GM18526 (cell line): ENCODE results near the gene CCNL1.

Experiments used
- POLR2A ChIP-seq: IDR thresholded peaks from 3 replicates; pipeline ENCODE4 v1.6.1; 2011; ENCODE audit not compliant: insufficient read length; ENCODE audit errors: extremely low read depth

The CCNL1 gene

DNA sequence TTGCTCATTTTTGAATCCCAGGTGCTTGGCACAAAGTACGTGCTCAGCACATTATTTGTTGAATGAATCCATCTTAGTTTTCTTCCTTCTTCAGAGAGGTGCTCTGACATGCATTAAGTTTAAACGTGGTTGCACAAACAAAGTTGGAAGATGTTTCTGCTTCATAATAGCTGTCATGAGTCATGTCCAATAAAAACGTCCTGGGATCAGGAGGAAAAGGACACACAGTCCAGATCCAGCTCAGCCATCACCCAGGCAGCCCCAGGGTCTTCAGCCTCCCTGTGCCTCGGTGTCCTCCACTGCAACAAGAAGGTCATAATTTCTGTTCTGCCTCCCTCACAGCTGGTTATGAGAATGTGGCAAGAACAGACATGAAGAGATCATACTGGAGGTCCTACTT lies 55.4 kb downstream of the CCNL1 start:
- no peak for TF ChIP-seq POLR2A

DNA sequence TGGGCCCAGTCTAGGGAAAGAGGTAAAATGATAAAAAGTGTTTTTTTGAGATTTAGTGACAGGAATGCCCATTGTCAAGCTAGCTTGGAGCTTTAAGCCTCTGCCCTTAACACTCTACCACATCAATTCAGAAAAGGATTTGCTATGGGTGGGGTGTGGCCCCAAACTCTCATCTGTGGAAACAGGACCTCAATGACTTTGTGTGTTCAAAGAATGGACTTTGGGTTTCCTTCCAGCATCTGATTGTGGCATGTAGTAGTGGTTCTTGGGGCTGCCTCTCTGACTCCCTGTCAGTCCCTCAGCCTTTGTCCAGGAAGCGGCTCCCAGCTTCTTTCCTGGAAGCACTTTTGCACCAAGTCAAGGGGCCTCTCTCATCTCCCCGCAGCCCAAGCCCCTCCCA lies 56.1 kb downstream of the CCNL1 start:
- TF ChIP-seq POLR2A, result peak; percentile 6

DNA sequence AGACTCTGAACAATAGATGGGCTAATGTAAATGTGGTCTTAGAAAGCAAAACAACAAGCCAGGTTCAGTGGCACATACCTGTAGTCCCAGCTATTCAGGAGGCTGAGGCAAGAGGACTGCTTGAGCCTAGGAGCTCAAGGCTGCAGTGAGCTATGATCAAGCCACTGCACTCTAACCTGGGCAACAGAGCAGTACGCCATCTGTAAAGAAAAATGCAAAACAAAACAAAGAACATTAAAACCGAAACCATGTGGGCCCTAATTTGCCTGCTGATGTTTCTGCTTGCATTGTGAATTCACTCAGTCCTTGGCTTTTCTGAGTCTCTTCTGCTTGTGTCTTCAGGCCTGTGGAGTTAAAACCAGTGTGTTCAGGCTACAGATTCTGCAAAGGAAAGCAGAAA lies 56.7 kb downstream of the CCNL1 start:
- peak; percentile 25 for TF ChIP-seq POLR2A

DNA sequence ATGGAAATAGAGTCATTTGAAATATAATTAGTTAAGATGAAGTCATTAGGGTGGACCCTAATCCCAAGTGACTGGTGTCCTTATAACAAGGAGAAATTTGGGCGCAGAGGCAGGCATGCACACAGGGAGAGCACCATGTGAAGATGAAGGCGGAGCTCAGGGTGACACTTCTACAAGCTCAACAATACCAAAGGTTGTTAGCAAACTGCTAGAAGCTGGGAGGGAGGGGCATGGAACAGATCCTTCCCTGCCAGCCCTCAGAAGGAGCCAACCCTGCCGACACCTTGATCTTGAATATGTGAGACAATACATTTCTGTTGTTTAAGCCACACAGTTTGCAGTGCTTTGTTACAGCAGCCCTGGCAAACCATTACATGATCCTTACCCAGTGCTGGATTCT lies 57.8 kb downstream of the CCNL1 start:
- no peak for TF ChIP-seq POLR2A

DNA sequence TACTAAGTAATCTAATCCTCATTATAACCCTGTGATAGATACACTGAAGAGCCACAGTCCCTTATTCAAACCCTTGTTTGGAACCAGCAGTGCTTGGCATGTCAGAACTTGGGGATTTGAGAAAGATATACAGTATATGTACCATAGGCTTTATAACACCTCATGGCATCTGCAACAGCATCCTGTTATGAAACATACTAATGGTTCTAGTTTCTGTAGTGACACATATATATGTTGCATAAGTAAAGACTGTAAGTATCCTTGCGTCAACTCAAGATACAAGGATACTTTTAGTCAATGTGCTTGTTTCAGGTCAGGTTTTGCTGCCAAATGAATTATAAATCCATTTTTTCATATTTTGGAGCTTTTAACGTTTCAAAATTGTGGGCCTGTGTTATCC lies 58.5 kb downstream of the CCNL1 start:
- no peak for TF ChIP-seq POLR2A

DNA sequence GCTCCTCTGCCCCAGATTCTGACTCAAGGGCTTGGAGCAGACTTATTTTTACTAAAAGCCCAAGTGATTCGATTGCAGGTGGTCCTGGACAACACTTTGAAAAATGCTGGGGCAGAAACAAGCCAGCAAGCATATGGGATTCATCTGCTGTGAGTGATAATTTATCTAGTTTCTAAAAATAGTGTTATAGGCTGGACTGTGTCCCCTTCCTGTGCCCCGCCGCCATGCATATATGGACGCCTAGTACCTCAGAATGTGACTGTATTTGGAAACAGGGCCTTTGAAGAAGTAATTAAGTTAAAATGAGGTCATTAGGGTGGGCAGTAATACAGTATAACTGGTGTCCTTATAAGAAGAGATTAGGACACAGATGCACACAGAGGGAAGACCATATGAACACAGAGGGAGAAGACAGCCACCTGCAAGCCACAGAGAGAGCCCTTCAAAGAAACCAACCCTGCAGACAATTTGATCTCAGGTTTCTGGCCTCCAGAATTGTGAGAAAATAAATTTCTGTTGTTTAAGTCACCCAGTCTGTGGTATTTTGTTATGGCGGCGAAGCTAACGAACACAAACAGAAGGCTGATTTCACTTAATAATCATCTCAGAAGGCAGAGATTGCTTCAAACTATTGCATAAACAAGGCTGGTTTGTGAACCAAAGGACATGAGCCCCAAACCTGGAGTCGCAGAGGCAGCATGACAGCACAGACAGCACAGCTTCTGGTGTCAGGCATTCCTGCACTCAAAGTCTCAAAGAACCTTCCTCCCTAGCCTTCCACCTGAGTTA lies 59.1 kb downstream of the CCNL1 start:
- no peak for TF ChIP-seq POLR2A

DNA sequence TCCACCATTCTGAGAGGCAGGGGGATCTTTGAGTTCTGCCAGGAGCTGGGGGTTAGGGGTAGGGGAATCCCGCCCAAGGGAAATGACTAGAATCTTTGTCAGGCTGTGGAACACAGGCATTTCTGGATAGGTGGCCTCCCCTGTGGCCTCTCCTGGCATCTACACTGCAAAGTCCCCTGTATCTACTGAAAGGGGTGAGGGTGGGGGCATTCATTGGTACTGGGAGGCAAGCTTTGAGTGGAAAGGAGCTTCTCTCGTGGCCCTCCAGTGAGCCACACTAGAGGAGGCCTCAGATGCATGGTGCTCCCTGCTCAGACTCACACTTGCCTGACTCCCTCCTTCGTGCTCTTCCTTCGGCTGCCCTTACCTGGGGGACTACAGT lies 59.9 kb downstream of the CCNL1 start:
- TF ChIP-seq POLR2A, result no peak

DNA sequence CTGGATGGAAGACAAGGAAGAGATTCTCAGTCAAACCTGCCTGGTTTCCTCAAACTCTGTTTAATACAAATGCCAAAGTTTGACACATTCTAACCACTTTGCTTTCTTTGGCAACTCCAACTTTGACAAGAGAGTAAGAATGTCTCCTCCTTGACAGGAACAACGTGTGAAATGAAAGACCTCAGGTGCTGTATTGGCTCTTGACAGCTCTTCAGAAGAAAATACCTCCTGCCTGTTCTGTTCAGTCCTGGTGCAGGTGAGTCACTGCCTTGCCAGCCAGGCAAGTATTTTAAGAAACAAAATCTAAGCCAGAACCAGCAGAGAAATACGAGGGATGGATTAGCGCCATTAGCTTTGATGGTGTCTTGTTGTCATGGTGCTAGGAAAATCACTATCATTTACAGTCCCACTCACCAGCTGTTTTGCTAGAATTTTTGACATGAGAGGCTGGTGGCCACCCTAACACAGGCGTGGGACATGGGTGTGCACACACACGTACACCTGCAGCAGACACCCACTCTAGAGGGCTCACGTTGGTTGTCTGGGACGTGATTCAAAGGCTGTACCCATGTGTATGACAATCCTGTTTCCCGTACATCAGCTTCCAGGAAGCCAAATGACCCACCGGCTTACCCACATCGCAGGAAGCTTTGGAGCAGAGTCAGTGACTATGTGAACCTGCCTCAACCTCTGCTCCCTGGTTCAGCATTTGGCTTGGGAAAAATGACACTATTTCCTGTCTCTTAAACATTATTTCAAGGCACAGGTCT lies 60.4 kb downstream of the CCNL1 start:
- TF ChIP-seq POLR2A, result no peak

DNA sequence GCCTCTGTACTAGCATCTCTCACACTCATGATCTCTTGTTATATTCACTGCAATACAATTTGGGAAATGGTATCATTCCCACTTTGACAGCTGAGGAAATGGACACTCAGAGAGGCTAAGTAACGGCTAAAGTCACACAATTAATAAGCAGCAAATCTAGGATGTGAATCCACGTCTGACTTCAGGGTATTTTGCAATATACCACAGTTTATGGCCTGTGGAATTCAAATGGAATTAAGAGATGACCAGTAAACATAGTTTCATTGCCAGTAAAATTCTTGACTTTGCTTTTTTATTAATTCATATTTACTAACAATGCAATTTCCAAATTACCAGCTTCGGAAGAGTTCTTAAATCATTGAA lies 61.1 kb downstream of the CCNL1 start:
- no peak for TF ChIP-seq POLR2A

DNA sequence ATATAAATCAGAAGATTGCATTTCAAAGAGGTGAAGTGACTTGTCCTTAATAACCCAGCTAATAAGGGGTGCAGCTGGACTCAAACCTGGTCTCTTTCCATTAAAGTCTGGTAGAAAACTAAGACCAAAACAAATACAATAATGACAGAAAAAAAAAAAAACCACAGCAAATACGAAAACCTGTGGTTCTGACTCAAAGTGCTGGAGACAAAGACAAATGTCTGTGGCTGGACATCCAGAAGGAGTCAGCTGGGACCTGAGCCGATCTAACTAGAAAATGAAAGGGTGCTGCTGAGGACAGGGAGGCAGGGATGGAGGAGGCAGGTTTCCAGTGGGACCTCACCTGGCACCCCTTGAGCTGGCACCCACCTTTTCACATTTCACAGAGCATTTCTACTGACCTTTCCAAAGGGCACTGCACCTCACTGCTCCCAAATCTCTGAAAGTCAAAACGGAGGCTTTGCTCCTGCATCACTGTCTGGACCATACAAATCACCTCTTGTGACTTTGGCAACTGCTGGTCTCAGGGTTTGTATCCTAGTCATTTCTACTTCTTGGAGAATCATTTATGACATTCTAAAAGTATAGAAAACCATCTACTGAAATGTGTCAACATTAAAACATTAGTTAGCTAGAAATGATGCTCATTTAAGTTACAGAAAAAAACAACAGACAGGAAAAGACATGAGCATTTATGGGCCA lies 61.7 kb downstream of the CCNL1 start:
- TF ChIP-seq POLR2A, result no peak
